Activated naive CD4-positive, alpha-beta T cell treated with Interleukin-2 at 50 U/mL for 16 hours (primary cell): ENCODE results near the gene CD2BP2.
A peak's percentile ranks its signal among the peaks of the same experiment; 100 is the strongest.
"Not testable (repeated sequence)": the region's sequence is repeated elsewhere in the genome, so short reads cannot be mapped to it uniquely, and the experiment has no call there.

ENCODE experiments used
- DNase-seq: peaks from one replicate; pipeline ENCODE4 v3.0.0-alpha.2; 2020

CD2BP2 gene

DNA sequence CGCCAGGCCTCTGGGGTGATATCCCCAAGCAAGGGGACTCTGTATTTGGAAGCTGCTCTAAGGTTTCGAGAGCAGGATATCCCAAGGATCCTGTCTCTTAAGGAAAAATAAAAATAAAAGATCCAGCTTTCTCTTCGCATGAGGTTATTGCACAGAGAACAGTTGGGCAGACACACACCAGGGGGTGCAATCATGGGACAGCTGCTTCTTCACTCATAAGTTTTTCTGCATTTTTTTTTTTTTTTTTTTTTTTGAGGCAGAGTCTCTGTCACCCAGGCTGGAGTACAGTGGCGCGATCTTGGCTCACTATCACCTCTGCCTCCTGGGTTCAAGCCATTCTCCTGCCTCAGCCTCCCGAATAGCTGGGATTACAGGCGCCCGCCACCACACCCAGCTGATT is 13.1 kb downstream of the CD2BP2 start:
- DNase-seq = not testable (repeated sequence)

DNA sequence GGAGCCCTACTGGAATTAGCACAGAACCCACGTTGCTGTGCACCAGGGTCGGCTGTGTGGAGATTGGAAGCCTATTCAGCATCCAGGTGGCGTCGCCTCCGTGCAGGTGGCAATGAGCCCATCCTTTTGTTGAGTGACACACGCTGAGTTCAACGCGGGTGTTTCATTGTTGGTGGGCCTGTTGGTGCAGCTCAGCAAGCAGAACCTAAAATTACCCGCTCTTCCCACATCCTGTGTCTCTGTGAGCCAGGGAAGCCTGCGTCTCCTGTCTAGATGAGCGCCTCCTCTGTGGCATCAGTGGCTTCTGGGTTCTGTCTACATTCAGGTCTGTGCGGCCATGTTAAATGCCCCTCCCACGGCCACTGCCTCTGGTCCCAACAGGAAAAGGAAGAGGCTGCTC is 14.5 kb downstream of the CD2BP2 start:
- no peak for DNase-seq

DNA sequence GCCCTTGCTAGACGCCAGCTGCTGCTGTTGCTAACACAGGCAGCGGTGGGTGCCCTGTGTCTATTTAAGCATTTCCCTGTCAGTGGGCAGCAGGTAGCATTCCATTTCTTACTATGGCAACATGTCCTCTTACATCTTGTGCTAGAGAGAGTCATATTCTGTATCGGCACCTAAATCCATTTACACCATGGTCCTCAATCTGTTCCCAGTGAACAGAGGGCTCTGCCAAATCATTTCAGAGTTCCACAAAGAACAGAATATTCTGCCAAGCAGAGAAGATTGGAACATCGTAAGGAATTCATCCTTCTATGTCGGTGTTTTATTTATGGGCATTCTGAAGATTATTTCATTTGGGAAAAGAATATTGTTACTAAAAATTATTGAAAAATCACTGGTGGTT is 16.4 kb downstream of the CD2BP2 start:
- not testable (repeated sequence) for DNase-seq

DNA sequence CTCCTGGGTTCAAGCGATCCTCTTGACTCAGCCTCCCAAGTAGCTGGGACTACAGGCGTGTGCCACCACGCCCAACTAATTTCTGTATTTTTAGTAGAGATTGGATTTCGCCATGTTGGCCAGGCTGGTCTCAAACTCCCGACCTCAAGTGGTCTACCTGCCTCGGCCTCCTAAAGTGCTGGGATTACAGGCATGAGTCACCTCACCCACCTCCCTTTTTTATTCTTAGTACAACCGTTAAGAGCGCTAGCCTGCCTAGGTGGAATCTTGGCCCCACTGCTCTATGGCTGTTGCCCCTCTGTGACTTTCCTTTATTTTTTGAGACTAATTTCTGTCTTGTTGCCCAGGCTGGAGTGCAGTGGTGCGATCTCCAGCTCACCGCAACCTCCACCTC is 17.1 kb downstream of the CD2BP2 start:
- not testable (repeated sequence) for DNase-seq

DNA sequence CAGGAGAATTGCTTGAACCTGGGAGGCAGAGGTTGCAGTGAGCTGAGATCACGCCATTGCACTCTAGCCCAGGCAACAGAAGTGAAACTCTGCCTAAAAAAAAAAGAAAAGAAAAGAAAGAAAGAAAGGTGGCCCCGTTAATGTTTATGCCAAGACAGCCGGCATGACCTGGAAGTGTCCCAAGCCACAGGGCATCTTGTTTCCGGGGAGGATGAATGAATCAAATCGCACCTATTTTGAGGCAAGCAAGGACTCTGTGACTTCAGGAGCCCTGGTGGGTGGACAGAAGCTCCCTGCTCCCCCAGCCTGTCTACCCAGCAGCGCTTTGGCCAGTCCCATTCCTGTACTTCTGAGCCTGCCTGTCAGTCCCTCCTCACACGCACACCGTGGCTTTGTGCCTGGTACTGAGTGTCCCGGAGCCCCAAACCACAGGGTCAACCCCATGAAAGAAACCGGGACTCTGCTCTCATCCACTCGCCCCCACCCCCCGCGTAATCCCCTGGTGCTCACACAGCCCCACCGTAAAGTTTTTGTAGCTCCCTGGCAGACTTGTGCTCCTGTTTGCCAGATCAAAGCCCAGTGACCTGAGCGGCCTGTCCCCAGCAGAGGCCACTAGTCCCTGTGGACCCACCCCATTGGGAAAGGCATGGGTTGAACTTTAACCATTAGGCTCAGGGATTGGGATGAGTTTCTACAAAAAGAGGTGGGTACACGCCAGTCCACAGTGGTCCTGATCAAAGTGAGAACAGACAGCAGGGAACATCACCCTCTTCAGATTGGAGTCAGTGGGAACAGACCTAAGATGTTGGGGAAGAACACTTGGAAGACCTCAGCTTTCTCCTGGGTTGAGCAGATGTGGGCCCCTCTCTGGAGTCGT is 19.3 kb downstream of the CD2BP2 start:
- peak; percentile 31 for DNase-seq

DNA sequence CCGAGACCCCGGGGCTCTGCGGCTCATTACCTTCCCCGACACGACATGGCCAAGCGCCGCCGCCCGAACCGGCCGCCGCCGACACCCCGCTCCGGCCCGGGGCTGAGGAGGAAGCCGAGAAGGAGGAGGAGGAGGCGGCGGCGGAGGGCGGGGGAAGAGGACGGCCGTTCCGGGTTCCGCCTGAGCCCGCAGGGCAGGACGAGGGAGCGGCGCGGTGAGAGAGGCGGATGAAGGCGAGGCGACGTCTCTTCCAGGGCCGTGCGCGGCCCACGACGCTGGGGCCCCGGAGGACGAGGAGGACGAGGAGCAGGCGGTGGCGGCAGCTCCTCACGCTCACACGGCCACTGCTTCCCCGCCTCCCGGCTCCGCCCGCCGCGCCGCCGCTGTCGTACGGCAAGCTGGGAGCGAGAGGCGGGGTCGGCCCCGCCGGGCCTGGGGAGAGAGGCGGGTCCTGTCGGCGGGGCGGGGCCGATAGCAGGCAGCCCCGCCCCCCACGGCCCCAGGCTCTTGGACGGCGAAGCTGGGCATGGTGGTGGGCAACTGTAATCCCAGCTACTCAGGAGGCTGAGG is 20.0 kb downstream of the CD2BP2 start:
- peak; percentile 86 for DNase-seq

DNA sequence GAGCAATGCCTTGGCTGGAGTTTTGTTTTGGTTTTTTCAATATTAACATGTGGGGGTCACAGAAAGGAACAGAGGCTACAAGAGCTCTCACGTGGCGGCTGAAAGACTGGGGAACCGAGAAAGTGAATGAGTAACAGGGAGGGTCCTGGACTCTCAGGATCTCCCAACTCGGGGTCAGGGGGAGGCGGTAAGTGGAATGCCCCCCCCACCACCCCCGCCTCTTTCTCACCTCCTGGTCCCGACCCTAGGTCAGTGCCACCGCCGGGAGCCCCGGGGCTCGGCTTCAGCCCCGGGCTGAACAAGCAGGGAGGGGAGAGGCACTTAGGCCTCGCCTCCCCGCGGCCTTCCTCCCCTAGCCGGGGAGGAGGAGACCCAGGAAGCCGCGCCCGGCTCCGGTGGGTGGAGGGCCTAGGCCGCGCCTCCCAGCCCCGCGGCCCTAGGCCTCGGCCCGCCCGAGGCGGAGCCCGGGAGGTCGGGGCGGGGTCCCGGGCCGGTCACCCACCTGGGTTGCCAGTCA is 20.6 kb downstream of the CD2BP2 start:
- peak; percentile 89 for DNase-seq

DNA sequence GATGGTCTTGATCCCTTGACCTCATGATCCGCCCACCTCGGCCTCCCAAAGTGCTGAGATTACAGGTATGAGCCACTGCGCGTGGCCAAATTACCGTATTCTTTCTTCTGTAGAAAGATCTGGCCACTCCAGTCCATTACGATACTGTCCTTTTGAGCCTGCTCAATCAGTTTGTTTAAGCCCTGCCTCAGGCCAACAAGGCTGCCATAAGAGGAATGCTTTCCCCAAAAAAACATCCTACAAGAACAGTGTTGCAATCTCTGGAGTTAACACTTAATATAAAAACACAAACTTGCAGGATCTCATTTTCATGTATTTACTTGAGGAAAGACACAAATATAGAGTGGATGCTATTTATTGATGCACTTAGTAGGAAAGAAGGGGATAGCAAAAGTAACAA is 30.9 kb downstream of the CD2BP2 start:
- not testable (repeated sequence) for DNase-seq

DNA sequence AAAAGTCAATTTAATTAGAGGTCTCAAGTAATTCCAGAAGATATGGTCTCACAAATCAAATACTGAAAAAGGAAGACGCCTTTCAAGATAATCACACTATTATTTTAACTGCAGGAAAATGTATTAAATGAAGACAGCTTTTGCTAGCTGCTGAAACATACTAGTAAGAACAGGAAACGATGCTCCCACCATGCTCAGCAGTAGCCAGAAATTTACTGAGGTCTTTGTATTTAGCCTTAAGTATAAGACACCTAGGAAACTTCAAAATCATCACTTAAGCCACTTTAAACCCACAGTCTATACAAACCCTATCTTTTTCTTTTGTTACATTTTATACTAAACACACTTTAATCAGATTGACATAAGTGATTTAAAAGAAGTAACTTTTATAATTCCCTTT is 36.5 kb downstream of the CD2BP2 start:
- not testable (repeated sequence) for DNase-seq

DNA sequence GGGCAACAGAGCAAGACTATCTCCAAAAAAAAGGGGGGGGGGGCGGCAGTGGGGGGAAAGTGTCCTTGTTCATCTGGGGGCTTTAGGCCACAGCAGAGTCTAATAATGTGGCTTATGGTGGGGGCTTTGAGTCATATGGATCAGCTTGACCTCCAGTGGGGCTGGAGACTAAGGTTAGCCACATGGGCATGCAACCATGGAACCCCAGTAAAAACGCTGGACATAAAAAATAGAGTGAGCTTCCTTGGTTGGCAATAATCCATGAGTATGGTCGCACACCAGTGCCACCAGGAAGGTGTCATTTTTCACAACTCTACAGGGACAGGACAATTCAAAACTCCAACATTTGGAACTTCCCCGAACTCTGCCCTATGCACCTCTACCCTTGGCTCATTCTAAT is 44.2 kb downstream of the CD2BP2 start:
- not testable (repeated sequence) for DNase-seq

DNA sequence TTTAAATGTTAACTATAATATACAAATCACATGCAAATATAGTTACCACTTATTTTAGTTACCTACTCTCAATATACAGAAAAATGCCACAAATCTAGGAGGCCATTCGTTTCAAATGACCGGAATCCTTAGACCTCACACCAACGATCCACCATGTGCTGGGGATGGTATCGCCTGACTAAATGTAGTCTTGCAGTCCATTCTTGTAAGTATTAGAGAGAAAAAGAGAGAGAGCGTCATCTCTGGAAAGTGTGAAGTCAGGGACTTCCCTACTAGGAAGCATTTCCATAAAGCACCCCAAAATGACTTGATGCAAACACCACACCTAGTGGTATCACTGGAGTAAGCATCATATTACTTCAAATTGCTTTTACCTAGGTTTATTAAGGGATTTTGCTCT is 45.9 kb downstream of the CD2BP2 start:
- not testable (repeated sequence) for DNase-seq
